A549 (cell line): ENCODE results near the gene JPT1. TPM values are rescaled to one million over a fixed set of nuclear protein-coding genes. Genes with fewer than 3 reads are reported as not detected.

Experiments used
- ATAC-seq, 2 experiments: fragments of 200-7000 bp in 1 of 2; fragments of >200 bp in 1 of 2; cut with Nextera tagmentation in 1 of 2; cut with Tn5 transposase in 1 of 2; 3 replicates each; pipeline versions ENCODE4 v1.8.0 to v1.9.1; 2018 to 2020; ENCODE audit warnings: mild to moderate bottlenecking in 1 of 2, moderate library complexity in 1 of 2
- CTCF ChIA-PET: fragments of 300-600 bp; sonication (Branson Sonifier 250); formaldehyde crosslinking; extraction: SDS; loops from one replicate; lab custom pipeline; 2021; ENCODE audit warnings: antibody characterized with exemption, inconsistent platforms; lab: Yijun Ruan, JAX
- POLR2A ChIA-PET: fragments of 350-600 bp; formaldehyde crosslinking; extraction: SDS; loops from one replicate; lab custom pipeline; 2021; ENCODE audit warnings: antibody characterized with exemption, inconsistent platforms; lab: Yijun Ruan, JAX
- DNase-seq, 2 experiments: peaks; one replicate each; pipeline versions ENCODE4 v3.0.0 to v3.0.0-alpha.2; 2011 to 2016; ENCODE audit warnings: low read depth in 1 of 2, low spot score in 1 of 2
- FAIRE-seq: peaks from 2 replicates; lab custom pipeline; 2011; peaks lifted over from hg19 to GRCh38; lab: Jason Lieb, UNC
- H3K27ac ChIP-seq, 2 experiments: fragments of >200 bp; sonication (Bioruptor Twin); formaldehyde crosslinking; 3 replicates each; pipeline ENCODE4 v1.5.1; 2016 to 2017
- H3K4me1 ChIP-seq: fragments of >200 bp; sonication (Bioruptor Twin); formaldehyde crosslinking; 3 replicates; pipeline ENCODE4 v1.6.1; 2016
- H3K4me2 ChIP-seq: fragments of >200 bp; sonication (Bioruptor Twin); formaldehyde crosslinking; 3 replicates; pipeline ENCODE4 v1.6.1; 2016
- H3K4me3 ChIP-seq: fragments of >200 bp; sonication (Bioruptor Twin); formaldehyde crosslinking; 3 replicates; pipeline ENCODE4 v1.5.1; 2016
- H3K9me3 ChIP-seq: fragments of >200 bp; sonication (Bioruptor Twin); formaldehyde crosslinking; 3 replicates; pipeline ENCODE4 v1.6.1; 2016
- CBX2 ChIP-seq: fragments of 200-600 bp; sonication (generic); IDR thresholded peaks from 2 replicates; pipeline ENCODE4 v1.6.1; 2016; ENCODE audit warnings: low read depth, mild to moderate bottlenecking, borderline replicate concordance
- CBX8 ChIP-seq: fragments of 200-600 bp; sonication (generic); IDR thresholded peaks from 2 replicates; pipeline ENCODE4 v1.6.1; 2016
- CHD4 ChIP-seq: fragments of 200-600 bp; sonication (generic); IDR thresholded peaks from 2 replicates; pipeline ENCODE4 v1.6.1; 2016; ENCODE audit warnings: antibody characterized with exemption, mild to moderate bottlenecking, borderline replicate concordance
- EHMT2 ChIP-seq: fragments of 200-600 bp; sonication (generic); IDR thresholded peaks from 2 replicates; pipeline ENCODE4 v1.6.1; 2016; ENCODE audit warnings: antibody characterized with exemption, low read depth, mild to moderate bottlenecking, moderate library complexity
- EP300 ChIP-seq, 2 experiments: fragments of >200 bp; sonication (Bioruptor Twin); formaldehyde crosslinking; IDR thresholded peaks; 2 replicates in 1 of 2; 3 replicates in 1 of 2; pipeline ENCODE4 v1.6.1; 2016 to 2017
- FOSB ChIP-seq: fragments of 250-450 bp; sonication (Bioruptor Pico); IDR thresholded peaks from 2 replicates; pipeline ENCODE4 v1.5.0; 2020; ENCODE audit warnings: mild to moderate bottlenecking, moderate library complexity
- FOSL2 ChIP-seq, 2 experiments: fragments of 450-650 bp in 1 of 2; fragments of >200 bp in 1 of 2; sonication (Bioruptor Twin) in 1 of 2; formaldehyde crosslinking; IDR thresholded peaks; 2 replicates each; pipeline versions ENCODE4 v1.5.0 to v1.6.1; 2016 to 2020; ENCODE audit warnings: mild to moderate bottlenecking in 1 of 2, moderate library complexity in 1 of 2
- FOXS1 ChIP-seq: fragments of 250-450 bp; sonication (Bioruptor Pico); IDR thresholded peaks from 2 replicates; pipeline ENCODE4 v1.5.0; 2020; ENCODE audit warnings: mild to moderate bottlenecking, moderate library complexity
- JUN ChIP-seq, 2 experiments: fragments of >200 bp; sonication (Bioruptor Twin); formaldehyde crosslinking; IDR thresholded peaks; 2 replicates in 1 of 2; 3 replicates in 1 of 2; pipeline ENCODE4 v1.6.1; 2016 to 2017
- JUNB ChIP-seq: fragments of >200 bp; sonication (Bioruptor Twin); formaldehyde crosslinking; IDR thresholded peaks from 2 replicates; pipeline ENCODE4 v1.6.1; 2016
- KDM1A ChIP-seq: fragments of 200-600 bp; sonication (generic); IDR thresholded peaks from 2 replicates; pipeline ENCODE4 v1.6.1; 2016; ENCODE audit warnings: low read depth, mild to moderate bottlenecking
- KDM5A ChIP-seq: fragments of 200-600 bp; sonication (generic); IDR thresholded peaks from 2 replicates; pipeline ENCODE4 v1.6.1; 2016; ENCODE audit warnings: antibody characterized with exemption, mild to moderate bottlenecking
- MAFK ChIP-seq: fragments of 450-650 bp; IDR thresholded peaks from 2 replicates; pipeline ENCODE4 v1.6.1; 2014; ENCODE audit not compliant: partially characterized antibody
- NFE2L2 ChIP-seq: fragments of 150-350 bp; conservative IDR thresholded peaks from 2 replicates; pipeline ENCODE4 v1.6.1; 2014; ENCODE audit warnings: low read length
- POLR2A ChIP-seq: IDR thresholded peaks from 2 replicates; pipeline ENCODE4 v1.6.1; 2012; ENCODE audit warnings: mild to moderate bottlenecking, low read length
- POLR2AphosphoS2 ChIP-seq: conservative IDR thresholded peaks from 2 replicates; pipeline ENCODE4 v1.6.1; 2012; ENCODE audit warnings: low read length, improper control_type of control experiment, inconsistent platforms
- RAD21 ChIP-seq, 2 experiments: fragments of >200 bp in 1 of 2; sonication (Bioruptor Twin) in 1 of 2; formaldehyde crosslinking in 1 of 2; IDR thresholded peaks in 1 of 2; conservative IDR thresholded peaks in 1 of 2; 2 replicates in 1 of 2; 3 replicates in 1 of 2; pipeline ENCODE4 v1.6.1; 2012 to 2018; ENCODE audit warnings: inconsistent platforms in 1 of 2
- RARB ChIP-seq: fragments of 250-450 bp; sonication (Bioruptor Pico); IDR thresholded peaks from 2 replicates; pipeline ENCODE4 v1.8.0; 2021; ENCODE audit warnings: mild to moderate bottlenecking, moderate library complexity
- RFX5 ChIP-seq: fragments of 450-650 bp; IDR thresholded peaks from 2 replicates; pipeline ENCODE4 v1.7.1; 2014; ENCODE audit warnings: antibody characterized with exemption, mild to moderate bottlenecking, moderate library complexity
- TFCP2L1 ChIP-seq: fragments of 250-450 bp; sonication (Bioruptor Pico); IDR thresholded peaks from 2 replicates; pipeline ENCODE4 v1.5.0; 2021; ENCODE audit warnings: mild to moderate bottlenecking
- TP53 ChIP-seq: fragments of 250-450 bp; sonication (Bioruptor Pico); IDR thresholded peaks from 2 replicates; pipeline ENCODE4 v1.5.0; 2021; ENCODE audit warnings: mild to moderate bottlenecking, moderate library complexity
- ZC3H11A ChIP-seq: fragments of 450-650 bp; IDR thresholded peaks from 2 replicates; pipeline ENCODE4 v1.6.1; 2014; ENCODE audit warnings: antibody characterized with exemption, mild to moderate bottlenecking
- ZFP36 ChIP-seq: fragments of 450-650 bp; IDR thresholded peaks from 2 replicates; pipeline ENCODE4 v1.6.1; 2014; ENCODE audit warnings: borderline replicate concordance; ENCODE audit not compliant: partially characterized antibody
- ZSCAN20 ChIP-seq: fragments of 250-450 bp; sonication (Bioruptor Pico); IDR thresholded peaks from 2 replicates; pipeline ENCODE4 v1.8.0; 2022; ENCODE audit warnings: mild to moderate bottlenecking, moderate library complexity
- WGBS: methylation state at CpG from one replicate; pipeline ENCODE4 v1.1.6; 2017; ENCODE audit errors: missing lambda C conversion rate; 5-methylcytosine and 5-hydroxymethylcytosine counted together
- polyA plus RNA-seq, 4 experiments: library from polyadenylated mRNA; depleted of rRNA in 3 of 4; stranded (reverse); fragments of >200 nt; fragmentation: RNase III in 1 of 4; extraction: RNeasy Plus Mini Kit Qiagen cat#74134 plus additional on column Dnase treatment in 1 of 4; gene quantifications; 2 replicates in 3 of 4; 3 replicates in 1 of 4; pipeline ENCODE4 v1.2.3, GENCODE V29; 2011 to 2017
- TF ChIP-seq, protein P1 (sequence below): fragments of 250-450 bp; sonication (Bioruptor Pico); IDR thresholded peaks from 2 replicates; pipeline ENCODE4 v1.5.0; 2020; ENCODE audit warnings: low read depth, mild to moderate bottlenecking, moderate library complexity
- TF ChIP-seq, protein P2 (sequence below): IDR thresholded peaks from 2 replicates; pipeline ENCODE4 v1.6.1; 2012; ENCODE audit warnings: low read depth, borderline replicate concordance
- TF ChIP-seq, protein P3 (sequence below): fragments of >200 bp; sonication (Bioruptor Twin); formaldehyde crosslinking; IDR thresholded peaks from 3 replicates; pipeline ENCODE4 v1.6.1; 2016
- TF ChIP-seq, protein P4 (sequence below): IDR thresholded peaks from 2 replicates; pipeline ENCODE4 v1.6.1; 2012
- TF ChIP-seq, protein P5 (sequence below): fragments of 450-650 bp; IDR thresholded peaks from 2 replicates; pipeline ENCODE4 v1.6.1; 2014; ENCODE audit warnings: antibody characterized with exemption
- TF ChIP-seq, protein P6 (sequence below): fragments of >200 bp; sonication (Bioruptor Twin); formaldehyde crosslinking; IDR thresholded peaks from 3 replicates; pipeline ENCODE4 v1.5.1; 2016

JPT1 gene
- polyA plus RNA-seq, 2 of the 4 experiments (the other 2 are of a cell fraction): 196 to 623 TPM

DNA sequence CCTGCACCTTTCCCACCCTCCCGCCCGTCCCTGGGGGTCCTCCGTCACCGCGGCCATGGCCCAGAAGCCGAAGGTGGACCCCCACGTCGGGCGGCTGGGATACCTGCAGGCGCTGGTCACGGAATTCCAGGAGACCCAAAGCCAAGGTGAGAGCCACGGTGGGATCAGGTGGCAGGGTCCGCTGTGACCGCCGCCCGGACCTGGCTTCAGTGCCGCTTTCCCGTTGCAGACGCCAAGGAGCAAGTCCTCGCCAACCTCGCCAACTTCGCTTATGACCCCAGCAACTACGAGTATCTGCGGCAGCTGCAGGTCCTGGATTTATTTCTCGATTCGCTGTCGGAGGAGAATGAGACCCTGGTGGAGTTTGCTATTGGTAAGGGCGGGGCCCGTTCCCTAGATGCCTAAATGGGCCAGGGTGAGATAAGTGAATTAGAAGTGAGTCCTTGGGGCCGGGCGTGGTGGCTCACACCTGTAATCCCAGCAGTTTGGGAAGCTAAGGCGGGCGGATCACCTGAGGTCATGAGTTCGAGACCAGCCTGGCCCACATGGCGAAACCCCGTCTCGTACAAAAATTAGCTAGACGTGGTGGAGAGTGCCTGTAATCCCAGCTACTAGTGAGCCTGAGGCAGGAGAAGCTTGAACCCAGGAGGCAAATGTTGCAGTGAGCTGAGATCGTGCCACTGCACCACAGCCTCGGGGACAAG, 43.9 kb downstream of the JPT1 start:
- DNase-seq (peak in 1 of 2 experiments; percentile 62), FAIRE-seq (no peak), ATAC-seq (peak; percentile 3 to 6; a peak in 3 of 6 replicates)
- POLR2A ChIA-PET: interaction anchor here (0.8 to 3.1 kb wide), 14 partner anchors 14 to 95 kb away, joined by 3 to 20 read pairs (median 4); partner anchors contain the start of genes ATP5PD, KCTD2, NT5C and NUP85
- Histone ChIP-seq H3K9me3 (no peaks in the 10 kb centered on the region), H3K4me3 (peak overlapping the region; percentile 77), H3K4me2 (peak overlapping the region; percentile 91), H3K4me1 (peaks cover 29% of the 10 kb centered on the region), H3K27ac (peak overlapping the region; percentile 91 to 94)
- TF ChIP-seq CHD4: 0 out of 2 replicates have a peak, but pooled peaks have one; percentile 9
- no peak for TF ChIP-seq FOXS1
- CTCF ChIA-PET: interaction anchor here (1.0 to 81.8 kb wide), 6 partner anchors 11 to 212 kb away, joined by 3 to 3429 read pairs (median 406); partner anchors contain the start of genes ARMC7, ATP5PD, KCTD2 and NT5C
- 26% methylated on average over 36 of the region's 40 CpGs for WGBS

DNA sequence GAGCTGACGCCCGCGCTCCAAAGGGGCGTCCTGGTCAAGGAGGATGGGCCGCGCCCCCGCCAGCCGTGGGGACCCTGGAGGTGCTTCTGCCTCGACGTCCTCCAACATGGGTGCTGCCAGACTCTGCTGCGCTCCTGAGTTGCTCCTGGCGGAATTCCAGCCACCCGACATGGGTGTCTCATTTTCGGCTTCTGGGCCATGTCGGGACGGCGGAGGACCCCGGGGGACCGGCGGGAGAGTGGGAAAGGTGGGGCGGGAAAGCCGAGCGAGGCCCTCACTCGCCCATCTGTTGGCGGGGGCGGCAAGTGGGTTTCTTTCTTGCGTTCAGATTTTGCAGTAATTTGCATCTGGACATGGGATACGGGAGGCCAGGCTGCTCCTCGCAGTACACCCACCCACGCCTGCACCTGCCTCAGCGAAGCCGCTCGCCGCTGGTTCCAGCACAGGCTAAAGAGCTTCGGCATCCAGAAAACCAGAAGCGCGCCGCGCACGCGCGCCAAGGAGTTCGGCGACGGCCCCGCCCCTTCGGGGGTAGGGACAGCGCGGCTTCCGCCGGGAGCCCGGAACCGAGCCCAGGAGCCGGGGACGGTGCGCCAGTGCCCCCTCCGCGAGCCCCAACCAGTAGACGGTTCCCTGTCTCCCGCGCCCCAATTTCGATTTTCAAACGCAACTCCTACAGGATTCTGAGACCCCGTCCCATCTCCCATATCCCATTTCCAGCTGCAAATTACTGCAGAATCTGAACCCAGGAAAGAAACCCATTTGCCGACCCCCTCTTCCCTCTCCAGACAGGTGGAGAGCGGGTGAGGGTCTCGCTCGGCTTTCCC, 44.7 kb downstream of the JPT1 start, which contains the start of gene ARMC7:
TSS of gene ARMC7 (plus strand) at position 563 of the 827 bp plus-strand sequence. CDS start 320 bp downstream, outside the sequence.
- POLR2A ChIA-PET: interaction anchor here (0.6 to 3.1 kb wide), 12 partner anchors 14 to 137 kb away, joined by 3 to 20 read pairs (median 4); partner anchors contain the start of genes ATP5PD, KCTD2, NT5C and NUP85
- DNase-seq: peak; percentile 85 to 97
- CTCF ChIA-PET: interaction anchor here (1.0 to 81.8 kb wide), 6 partner anchors 12 to 211 kb away, joined by 3 to 3429 read pairs (median 406); partner anchors contain the start of genes ARMC7, ATP5PD, KCTD2 and NT5C
- 4% methylated on average over 67 of the region's 68 CpGs for WGBS
- no peak for FAIRE-seq
- Histone ChIP-seq H3K4me2 (peak within 1 kb of the TSS; percentile 91), H3K27ac (peak within 1 kb of the TSS; percentile 91 to 94), H3K4me1 (peaks cover 22% of the 10 kb centered on the region), H3K4me3 (peak within 1 kb of the TSS; percentile 77), H3K9me3 (no peaks in the 10 kb centered on the region)
- peak; percentile 78 to 80 for ATAC-seq
- TF ChIP-seq ZFP36 (no peak), NFE2L2 (no peak), CBX8 (no peak), ZSCAN20 (CRISPR knock-in tag) (no peak), ZC3H11A (no peak), TP53 (CRISPR knock-in tag) (0 out of 2 replicates have a peak, but pooled peaks have one; percentile 73), POLR2A (peak; percentile 83), KDM1A (no peak), RFX5 (no peak), FOSB (CRISPR knock-in tag) (no peak), RARB (CRISPR knock-in tag) (no peak), MAFK (no peak), KDM5A (no peak), EHMT2 (no peak), TFCP2L1 (CRISPR knock-in tag) (0 out of 2 replicates have a peak, but pooled peaks have one; percentile 31), CBX2 (no peak), JUNB (no peak), RAD21 (conservative IDR thresholded peaks at IDR 0.05 in 1 of 2, IDR thresholded peaks at IDR 0.05 in 1 of 2) (peak; percentile 32 to 46), EP300 (IDR thresholded peaks at IDR 0.05) (no peak), FOSL2 (IDR thresholded peaks at IDR 0.05) (no peak), FOSL2 (CRISPR knock-in tag; IDR thresholded peaks at IDR 0.05) (no peak), POLR2AphosphoS2 (peak; percentile 78), JUN (IDR thresholded peaks at IDR 0.05) (peak; percentile 65 to 84; a peak in 4 of 5 replicates)
- TF ChIP-seq, protein P1, sequence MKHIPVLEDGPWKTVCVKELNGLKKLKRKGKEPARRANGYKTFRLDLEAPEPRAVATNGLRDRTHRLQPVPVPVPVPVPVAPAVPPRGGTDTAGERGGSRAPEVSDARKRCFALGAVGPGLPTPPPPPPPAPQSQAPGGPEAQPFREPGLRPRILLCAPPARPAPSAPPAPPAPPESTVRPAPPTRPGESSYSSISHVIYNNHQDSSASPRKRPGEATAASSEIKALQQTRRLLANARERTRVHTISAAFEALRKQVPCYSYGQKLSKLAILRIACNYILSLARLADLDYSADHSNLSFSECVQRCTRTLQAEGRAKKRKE (CRISPR knock-in tag): no peak
- TF ChIP-seq, protein P2, sequence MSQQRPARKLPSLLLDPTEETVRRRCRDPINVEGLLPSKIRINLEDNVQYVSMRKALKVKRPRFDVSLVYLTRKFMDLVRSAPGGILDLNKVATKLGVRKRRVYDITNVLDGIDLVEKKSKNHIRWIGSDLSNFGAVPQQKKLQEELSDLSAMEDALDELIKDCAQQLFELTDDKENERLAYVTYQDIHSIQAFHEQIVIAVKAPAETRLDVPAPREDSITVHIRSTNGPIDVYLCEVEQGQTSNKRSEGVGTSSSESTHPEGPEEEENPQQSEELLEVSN: peak; percentile 89
- TF ChIP-seq, protein P3, sequence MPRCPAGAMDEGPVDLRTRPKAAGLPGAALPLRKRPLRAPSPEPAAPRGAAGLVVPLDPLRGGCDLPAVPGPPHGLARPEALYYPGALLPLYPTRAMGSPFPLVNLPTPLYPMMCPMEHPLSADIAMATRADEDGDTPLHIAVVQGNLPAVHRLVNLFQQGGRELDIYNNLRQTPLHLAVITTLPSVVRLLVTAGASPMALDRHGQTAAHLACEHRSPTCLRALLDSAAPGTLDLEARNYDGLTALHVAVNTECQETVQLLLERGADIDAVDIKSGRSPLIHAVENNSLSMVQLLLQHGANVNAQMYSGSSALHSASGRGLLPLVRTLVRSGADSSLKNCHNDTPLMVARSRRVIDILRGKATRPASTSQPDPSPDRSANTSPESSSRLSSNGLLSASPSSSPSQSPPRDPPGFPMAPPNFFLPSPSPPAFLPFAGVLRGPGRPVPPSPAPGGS: peak; percentile 74
- TF ChIP-seq, protein P4, sequence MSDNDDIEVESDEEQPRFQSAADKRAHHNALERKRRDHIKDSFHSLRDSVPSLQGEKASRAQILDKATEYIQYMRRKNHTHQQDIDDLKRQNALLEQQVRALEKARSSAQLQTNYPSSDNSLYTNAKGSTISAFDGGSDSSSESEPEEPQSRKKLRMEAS: peak; percentile 84
- TF ChIP-seq, protein P5, sequence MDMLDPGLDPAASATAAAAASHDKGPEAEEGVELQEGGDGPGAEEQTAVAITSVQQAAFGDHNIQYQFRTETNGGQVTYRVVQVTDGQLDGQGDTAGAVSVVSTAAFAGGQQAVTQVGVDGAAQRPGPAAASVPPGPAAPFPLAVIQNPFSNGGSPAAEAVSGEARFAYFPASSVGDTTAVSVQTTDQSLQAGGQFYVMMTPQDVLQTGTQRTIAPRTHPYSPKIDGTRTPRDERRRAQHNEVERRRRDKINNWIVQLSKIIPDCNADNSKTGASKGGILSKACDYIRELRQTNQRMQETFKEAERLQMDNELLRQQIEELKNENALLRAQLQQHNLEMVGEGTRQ: no peak
- TF ChIP-seq, protein P6, sequence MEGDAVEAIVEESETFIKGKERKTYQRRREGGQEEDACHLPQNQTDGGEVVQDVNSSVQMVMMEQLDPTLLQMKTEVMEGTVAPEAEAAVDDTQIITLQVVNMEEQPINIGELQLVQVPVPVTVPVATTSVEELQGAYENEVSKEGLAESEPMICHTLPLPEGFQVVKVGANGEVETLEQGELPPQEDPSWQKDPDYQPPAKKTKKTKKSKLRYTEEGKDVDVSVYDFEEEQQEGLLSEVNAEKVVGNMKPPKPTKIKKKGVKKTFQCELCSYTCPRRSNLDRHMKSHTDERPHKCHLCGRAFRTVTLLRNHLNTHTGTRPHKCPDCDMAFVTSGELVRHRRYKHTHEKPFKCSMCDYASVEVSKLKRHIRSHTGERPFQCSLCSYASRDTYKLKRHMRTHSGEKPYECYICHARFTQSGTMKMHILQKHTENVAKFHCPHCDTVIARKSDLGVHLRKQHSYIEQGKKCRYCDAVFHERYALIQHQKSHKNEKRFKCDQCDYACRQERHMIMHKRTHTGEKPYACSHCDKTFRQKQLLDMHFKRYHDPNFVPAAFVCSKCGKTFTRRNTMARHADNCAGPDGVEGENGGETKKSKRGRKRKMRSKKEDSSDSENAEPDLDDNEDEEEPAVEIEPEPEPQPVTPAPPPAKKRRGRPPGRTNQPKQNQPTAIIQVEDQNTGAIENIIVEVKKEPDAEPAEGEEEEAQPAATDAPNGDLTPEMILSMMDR: peak; percentile 18; the same call in 1 of the 3 replicates
